ENCODE results near the gene PRR33.
A peak's percentile ranks its signal among the peaks of the same experiment; 100 is the strongest.

PRR33 gene

DNA sequence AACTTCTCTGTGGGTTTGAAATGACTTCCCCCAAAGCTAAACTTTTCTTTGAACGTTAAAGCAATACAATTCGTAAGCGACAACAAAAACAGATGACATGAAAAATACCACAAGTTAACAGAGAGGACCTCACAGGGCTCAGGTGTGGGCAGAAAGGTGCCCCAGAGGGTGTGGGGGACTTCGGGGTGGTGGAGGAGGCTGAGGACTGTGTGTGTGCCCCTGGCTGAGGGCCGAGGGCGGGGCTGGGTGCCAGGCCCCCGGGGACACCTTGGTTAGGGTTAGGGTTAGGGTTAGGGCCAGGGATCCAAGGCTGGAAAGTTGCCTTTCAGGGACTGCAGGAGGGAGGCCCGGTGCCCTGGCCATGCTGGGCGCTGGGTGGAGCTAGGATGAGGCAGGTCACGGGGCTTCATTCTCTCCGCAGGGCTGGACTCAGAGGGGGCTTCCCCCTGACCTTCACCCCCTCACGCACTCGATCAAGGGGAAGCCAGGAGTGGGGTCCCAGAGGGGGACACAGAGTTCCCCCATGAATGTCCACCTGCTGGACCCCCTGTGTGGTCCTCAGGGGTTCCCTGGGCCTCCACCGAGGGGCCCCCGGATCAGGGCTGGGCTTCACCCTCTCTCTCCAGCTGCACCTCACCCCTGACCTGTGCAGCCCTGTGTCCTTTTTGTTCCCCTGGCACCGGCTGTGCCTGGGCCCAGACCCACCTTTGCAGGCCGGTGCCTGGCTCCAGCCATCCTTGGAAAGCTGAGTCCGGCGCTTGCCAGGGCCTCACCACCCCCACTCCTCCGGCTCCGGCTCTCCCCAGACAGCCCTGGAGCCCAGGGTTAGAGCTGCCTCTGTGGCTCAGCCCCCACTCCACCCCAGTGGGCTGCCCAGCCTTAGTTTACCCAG is 45.9 kb downstream of the PRR33 start:
- no peak for TF ChIP-seq EZH2phosphoT487 (IDR thresholded peaks at IDR 0.05; ENCODE audit: borderline replicate concordance)
- TF ChIP-seq, protein P1, sequence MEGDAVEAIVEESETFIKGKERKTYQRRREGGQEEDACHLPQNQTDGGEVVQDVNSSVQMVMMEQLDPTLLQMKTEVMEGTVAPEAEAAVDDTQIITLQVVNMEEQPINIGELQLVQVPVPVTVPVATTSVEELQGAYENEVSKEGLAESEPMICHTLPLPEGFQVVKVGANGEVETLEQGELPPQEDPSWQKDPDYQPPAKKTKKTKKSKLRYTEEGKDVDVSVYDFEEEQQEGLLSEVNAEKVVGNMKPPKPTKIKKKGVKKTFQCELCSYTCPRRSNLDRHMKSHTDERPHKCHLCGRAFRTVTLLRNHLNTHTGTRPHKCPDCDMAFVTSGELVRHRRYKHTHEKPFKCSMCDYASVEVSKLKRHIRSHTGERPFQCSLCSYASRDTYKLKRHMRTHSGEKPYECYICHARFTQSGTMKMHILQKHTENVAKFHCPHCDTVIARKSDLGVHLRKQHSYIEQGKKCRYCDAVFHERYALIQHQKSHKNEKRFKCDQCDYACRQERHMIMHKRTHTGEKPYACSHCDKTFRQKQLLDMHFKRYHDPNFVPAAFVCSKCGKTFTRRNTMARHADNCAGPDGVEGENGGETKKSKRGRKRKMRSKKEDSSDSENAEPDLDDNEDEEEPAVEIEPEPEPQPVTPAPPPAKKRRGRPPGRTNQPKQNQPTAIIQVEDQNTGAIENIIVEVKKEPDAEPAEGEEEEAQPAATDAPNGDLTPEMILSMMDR (conservative IDR thresholded peaks at IDR 0.05; ENCODE audit: low read length): no peak
- no peaks in the 10 kb centered on the region for H3K9me2 ChIP-seq (replicated peaks; ENCODE audit: low read depth, low read length)

DNA sequence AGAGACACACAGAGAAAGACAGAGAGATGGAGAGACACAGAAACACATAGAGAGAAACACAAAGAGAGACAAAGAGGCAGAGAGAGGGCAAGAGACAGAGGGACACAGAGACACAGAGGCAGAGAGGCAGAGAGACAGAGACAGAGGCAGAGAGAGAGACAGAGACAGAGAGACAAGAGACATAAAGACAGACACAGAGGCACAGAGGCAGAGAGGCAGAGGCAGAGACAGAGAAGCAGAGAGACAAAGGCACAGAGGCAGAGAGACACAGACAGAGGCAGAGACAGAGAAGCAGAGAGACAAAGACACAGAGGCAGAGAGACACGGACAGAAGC is 46.6 kb downstream of the PRR33 start:
- peaks cover 6% of the 10 kb centered on the region for H3K27me3 ChIP-seq (ENCODE audit: insufficient read depth, low read length, poor library complexity, severe bottlenecking)
- H3K9me2 ChIP-seq (replicated peaks; ENCODE audit: low read depth, low read length): no peaks in the 10 kb centered on the region
- peaks cover 27% of the 10 kb centered on the region for H3K4me1 ChIP-seq (ENCODE audit: insufficient read depth, low read length, poor library complexity, severe bottlenecking)
- no peaks in the 10 kb centered on the region for H3K36me3 ChIP-seq (ENCODE audit: insufficient read depth, low read length)
- H4K20me1 ChIP-seq (ENCODE audit: insufficient read depth, low read length, poor library complexity, severe bottlenecking): no peaks in the 10 kb centered on the region
- H3K79me2 ChIP-seq (ENCODE audit: insufficient read depth, low read length): no peaks in the 10 kb centered on the region
- peak overlapping the region; percentile 18 for H3K4me3 ChIP-seq (ENCODE audit: low read length, poor library complexity, severe bottlenecking)
- peak overlapping the region; percentile 9; the same call in 1 of the 2 replicates for H2AFZ ChIP-seq (ENCODE audit: low read length)
- no peaks in the 10 kb centered on the region for H3K9me3 ChIP-seq (ENCODE audit: insufficient read depth, low read depth, low read length)
- no peaks in the 10 kb centered on the region for H3F3A ChIP-seq (ENCODE audit: low read depth)
- peak overlapping the region; percentile 73 for H3K4me2 ChIP-seq (ENCODE audit: low read depth, low read length, poor library complexity, severe bottlenecking)
- no peak for TF ChIP-seq EZH2phosphoT487 (IDR thresholded peaks at IDR 0.05; ENCODE audit: borderline replicate concordance)
- TF ChIP-seq, protein P1 (conservative IDR thresholded peaks at IDR 0.05; ENCODE audit: low read length): no peak
- peak overlapping the region; percentile 34 for H3K9ac ChIP-seq (ENCODE audit: low read depth, low read length, poor library complexity, severe bottlenecking)

More for the DNA sequence above, 45.9 kb downstream of the PRR33 start:
- H3K4me1 ChIP-seq (ENCODE audit: insufficient read depth, low read length, poor library complexity, severe bottlenecking): peaks cover 24% of the 10 kb centered on the region
- H3K9me3 ChIP-seq (ENCODE audit: insufficient read depth, low read depth, low read length): no peaks in the 10 kb centered on the region
- peaks cover 6% of the 10 kb centered on the region for H3K27me3 ChIP-seq (ENCODE audit: insufficient read depth, low read length, poor library complexity, severe bottlenecking)
- H2AFZ ChIP-seq (ENCODE audit: low read length): no peak overlapping the region
- H3K36me3 ChIP-seq (ENCODE audit: insufficient read depth, low read length): no peaks in the 10 kb centered on the region
- peak overlapping the region; percentile 34 for H3K9ac ChIP-seq (ENCODE audit: low read depth, low read length, poor library complexity, severe bottlenecking)
- H3K79me2 ChIP-seq (ENCODE audit: insufficient read depth, low read length): no peaks in the 10 kb centered on the region
- H3K4me2 ChIP-seq (ENCODE audit: low read depth, low read length, poor library complexity, severe bottlenecking): peak overlapping the region; percentile 73
- no peak overlapping the region for H3K4me3 ChIP-seq (ENCODE audit: low read length, poor library complexity, severe bottlenecking)
- H3F3A ChIP-seq (ENCODE audit: low read depth): no peaks in the 10 kb centered on the region
- H4K20me1 ChIP-seq (ENCODE audit: insufficient read depth, low read length, poor library complexity, severe bottlenecking): no peaks in the 10 kb centered on the region

DNA sequence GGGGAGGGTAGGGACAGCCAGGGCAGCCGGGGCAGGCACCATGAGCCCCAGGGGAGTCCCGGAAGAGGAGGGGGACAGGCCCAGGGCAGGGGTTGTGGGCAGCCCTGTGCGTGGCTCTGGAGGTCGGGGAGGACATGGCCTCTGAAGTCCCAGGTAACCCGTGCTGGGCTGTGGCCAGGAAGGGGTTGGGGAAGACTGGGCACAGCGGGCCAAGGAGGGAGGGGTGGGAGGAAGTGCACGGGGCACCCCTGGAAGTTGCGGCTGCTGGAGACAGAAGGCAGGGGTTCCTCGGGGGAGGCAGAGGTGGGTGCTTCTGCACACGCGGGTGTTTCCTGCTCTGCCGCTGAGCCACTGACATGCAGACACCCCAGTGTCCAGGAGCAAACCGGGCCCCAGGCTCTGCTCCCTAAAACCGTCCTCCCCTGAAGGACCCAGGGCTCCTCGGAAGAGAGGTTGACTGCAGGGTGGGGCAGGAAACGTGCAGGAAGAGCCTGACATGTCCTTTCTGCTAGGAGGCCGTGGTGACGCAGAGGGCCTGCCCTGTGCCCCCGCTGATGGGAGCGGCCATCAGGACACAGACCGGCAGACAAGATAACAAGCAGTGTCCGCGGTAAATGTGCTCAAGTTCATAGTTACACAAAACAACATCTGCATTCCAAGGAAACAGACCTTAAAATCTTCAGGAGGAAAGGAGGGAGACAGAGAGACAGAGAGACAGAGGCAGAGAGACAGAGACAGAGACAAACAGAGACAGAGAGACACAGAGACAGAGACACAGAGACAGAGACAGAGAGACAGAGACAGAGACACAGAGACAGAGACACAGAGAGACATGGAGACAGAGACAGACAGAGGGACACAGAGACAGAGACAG is 47.2 kb downstream of the PRR33 start:
- H4K20me1 ChIP-seq (ENCODE audit: insufficient read depth, low read length, poor library complexity, severe bottlenecking): no peaks in the 10 kb centered on the region
- no peaks in the 10 kb centered on the region for H3K36me3 ChIP-seq (ENCODE audit: insufficient read depth, low read length)
- TF ChIP-seq EZH2phosphoT487 (IDR thresholded peaks at IDR 0.05; ENCODE audit: borderline replicate concordance): no peak
- TF ChIP-seq, protein P1 (conservative IDR thresholded peaks at IDR 0.05; ENCODE audit: low read length): no peak
- H3K4me3 ChIP-seq (ENCODE audit: low read length, poor library complexity, severe bottlenecking): peak overlapping the region; percentile 18
- peak overlapping the region; percentile 73 for H3K4me2 ChIP-seq (ENCODE audit: low read depth, low read length, poor library complexity, severe bottlenecking)
- no peaks in the 10 kb centered on the region for H3K9me2 ChIP-seq (replicated peaks; ENCODE audit: low read depth, low read length)
- peak overlapping the region; percentile 34 for H3K9ac ChIP-seq (ENCODE audit: low read depth, low read length, poor library complexity, severe bottlenecking)
- H3K4me1 ChIP-seq (ENCODE audit: insufficient read depth, low read length, poor library complexity, severe bottlenecking): peaks cover 33% of the 10 kb centered on the region
- no peaks in the 10 kb centered on the region for H3K79me2 ChIP-seq (ENCODE audit: insufficient read depth, low read length)
- H2AFZ ChIP-seq (ENCODE audit: low read length): peak overlapping the region; percentile 9; the same call in 1 of the 2 replicates
- no peaks in the 10 kb centered on the region for H3K9me3 ChIP-seq (ENCODE audit: insufficient read depth, low read depth, low read length)
- no peaks in the 10 kb centered on the region for H3F3A ChIP-seq (ENCODE audit: low read depth)
- peaks cover 6% of the 10 kb centered on the region for H3K27me3 ChIP-seq (ENCODE audit: insufficient read depth, low read length, poor library complexity, severe bottlenecking)
